Ishikawa (cell line): ENCODE measurements around the gene C5.

Experiments
- CEBPB ChIP-seq: IDR thresholded peaks from 2 replicates; pipeline ENCODE4 v1.6.1; 2012
- EP300 ChIP-seq: IDR thresholded peaks from 2 replicates; pipeline ENCODE4 v1.6.1; 2012; ENCODE audit warnings: borderline replicate concordance
- FOXM1 ChIP-seq: IDR thresholded peaks from 2 replicates; pipeline ENCODE4 v1.6.1; 2012; ENCODE audit warnings: low read depth, borderline replicate concordance
- RAD21 ChIP-seq: IDR thresholded peaks from 2 replicates; pipeline ENCODE4 v1.6.1; 2012; ENCODE audit warnings: low read depth
- REST ChIP-seq: IDR thresholded peaks from 2 replicates; pipeline ENCODE4 v1.6.1; 2012; ENCODE audit warnings: low read depth, mild to moderate bottlenecking
- TAF1 ChIP-seq: IDR thresholded peaks from 2 replicates; pipeline ENCODE4 v1.6.1; 2012; ENCODE audit warnings: low read depth, mild to moderate bottlenecking
- TCF12 ChIP-seq: IDR thresholded peaks from 2 replicates; pipeline ENCODE4 v1.6.1; 2012; ENCODE audit warnings: low read depth
- YY1 ChIP-seq: IDR thresholded peaks from 2 replicates; pipeline ENCODE4 v1.6.1; 2012; ENCODE audit warnings: low read depth
- TF ChIP-seq, protein P1 (sequence below): IDR thresholded peaks from 2 replicates; pipeline ENCODE4 v1.6.1; 2012

DNA sequence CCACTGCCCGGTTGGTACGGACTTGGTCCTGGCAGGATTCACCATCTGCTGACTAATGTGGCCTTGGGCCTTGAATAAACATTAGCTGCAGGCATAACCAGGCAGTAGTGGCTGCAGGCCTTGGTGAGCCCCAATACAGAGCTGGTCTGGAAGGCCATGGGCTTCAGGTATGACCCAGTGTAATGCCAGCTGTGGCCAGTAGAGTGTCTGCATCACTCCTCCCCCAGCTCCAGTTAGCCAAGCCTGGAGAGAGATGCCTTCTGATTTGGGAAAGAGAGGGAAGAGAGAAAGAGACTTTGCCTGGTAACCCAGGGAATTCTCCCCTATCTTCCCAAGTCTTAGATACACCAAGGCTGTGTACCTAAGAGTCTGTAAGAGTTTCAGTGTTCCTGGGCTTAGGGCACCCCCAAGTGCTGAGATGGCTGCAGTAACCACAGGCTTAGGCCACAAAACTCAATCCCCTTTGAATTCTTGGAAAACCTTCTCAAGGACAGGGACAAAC is 5.6 kb upstream of the C5 start:
- TF ChIP-seq REST, result no peak
- TF ChIP-seq FOXM1, result no peak
- TF ChIP-seq TAF1, result no peak
- TF ChIP-seq CEBPB, result no peak
- no peak for TF ChIP-seq YY1
- no peak for TF ChIP-seq EP300
- TF ChIP-seq TCF12, result no peak
- TF ChIP-seq RAD21, result no peak
- TF ChIP-seq, protein P1, sequence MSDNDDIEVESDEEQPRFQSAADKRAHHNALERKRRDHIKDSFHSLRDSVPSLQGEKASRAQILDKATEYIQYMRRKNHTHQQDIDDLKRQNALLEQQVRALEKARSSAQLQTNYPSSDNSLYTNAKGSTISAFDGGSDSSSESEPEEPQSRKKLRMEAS, result no peak
